ENCODE data around the gene KRTAP10-4. TPM values are rescaled to one million over a fixed set of nuclear protein-coding genes. Genes with fewer than 3 reads are reported as not detected.

The KRTAP10-4 gene
- total and polyA plus RNA-seq, 2 of the 4 experiments (the other 2 are of a cell fraction) = not detected

DNA sequence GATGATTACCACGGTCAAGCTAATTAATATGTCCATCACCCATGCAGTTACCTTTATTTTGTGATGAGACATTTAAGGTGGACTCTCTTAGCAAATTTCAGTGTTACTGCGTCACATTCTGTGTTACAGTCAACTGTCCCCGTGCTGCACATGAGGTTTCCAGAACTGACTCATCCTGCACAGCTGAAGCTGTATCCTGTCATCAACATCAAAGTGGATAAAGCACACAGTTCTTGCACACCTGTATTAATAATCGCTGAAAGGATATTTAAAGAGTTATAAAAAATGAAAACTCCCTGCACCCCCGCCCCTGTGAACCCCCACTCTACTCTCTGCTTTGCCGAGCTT lies 10.2 kb downstream of the KRTAP10-4 start:
- Histone ChIP-seq H2AK5ac (ENCODE audit: low read depth, low read length) (no peak overlapping the region), H2BK5ac (ENCODE audit: low read depth, low read length, poor library complexity, severe bottlenecking) (no peak overlapping the region), H3K4me3 (ENCODE audit: insufficient read depth, low read depth, low read length) (no peak overlapping the region), H2BK20ac (ENCODE audit: low read depth, low read length) (no peak overlapping the region), H3K14ac (replicated peaks; ENCODE audit: low read depth, low read length) (no peak overlapping the region), H3K23ac (ENCODE audit: low read depth, low read length) (no peak overlapping the region), H3K79me1 (ENCODE audit: low read depth in 1 of 2, low read length in 2 of 2) (no peaks in the 10 kb centered on the region), H3K9me3 (ENCODE audit: control insufficient read depth, insufficient read depth, low read length) (peaks cover 6% of the 10 kb centered on the region), H2AK9ac (replicated peaks; ENCODE audit: low read depth, low read length, poor library complexity) (no peak overlapping the region), H3K4ac (ENCODE audit: low read depth, low read length) (no peak overlapping the region), H3K18ac (ENCODE audit: low read depth, low read length) (no peak overlapping the region), H3K9me1 (ENCODE audit: insufficient read depth, low read length) (no peaks in the 10 kb centered on the region), H3K36me3 (ENCODE audit: control insufficient read depth, insufficient read depth, low read length) (no peaks in the 10 kb centered on the region), H3K9ac (ENCODE audit: low read depth, low read length) (no peak overlapping the region), H3K27me3 (ENCODE audit: control insufficient read depth, insufficient read depth, low read length) (peaks cover 3% of the 10 kb centered on the region; the same call in 1 of the 2 replicates), H4K8ac (ENCODE audit: low read depth in 2 of 2, low read length in 2 of 2) (no peak overlapping the region), H3K27ac (ENCODE audit: insufficient read depth, low read length) (no peak overlapping the region), H4K5ac (ENCODE audit: low read depth, low read length) (no peak overlapping the region), H4K20me1 (ENCODE audit: insufficient read depth, low read length) (no peaks in the 10 kb centered on the region), H3K4me2 (ENCODE audit: low read depth, low read length) (no peak overlapping the region), H2BK15ac (ENCODE audit: low read depth, low read length) (no peak overlapping the region), H3K56ac (ENCODE audit: extremely low read depth, insufficient read depth, low read length) (no peak overlapping the region), H3K4me1 (ENCODE audit: control insufficient read depth, insufficient read depth, low read length) (no peaks in the 10 kb centered on the region), H2BK120ac (ENCODE audit: low read depth, low read length) (no peak overlapping the region), H2AFZ (replicated peaks; ENCODE audit: low read length, poor library complexity) (no peak overlapping the region), H4K91ac (ENCODE audit: insufficient read depth, low read depth, low read length) (no peak overlapping the region)
- ChIA-PET POLR2A (ENCODE audit: unreplicated experiment) (no interaction called here), CTCF (no interaction called here)
- WGBS, 2 experiments (ENCODE audit: extremely low coverage in 2 of 2, insufficient read length in 1 of 2) = no CpG with 5 or more reads among the region's 6 CpGs
- intact Hi-C loops (cut with micrococcal nuclease) = no loop called here
- no peak for DNase-seq
- no TSS peak for BruUV-seq (replicated peaks)
- TF ChIP-seq RAD21 (IDR thresholded peaks at IDR 0.05; ENCODE audit: low read length) = no peak
- no peak for TF ChIP-seq FOS (IDR thresholded peaks at IDR 0.05; ENCODE audit: low read depth, low read length)
- no peak for TF ChIP-seq MAZ (IDR thresholded peaks at IDR 0.05; ENCODE audit: borderline replicate concordance, low read depth, low read length)
- TF ChIP-seq RFX5 (IDR thresholded peaks at IDR 0.05; ENCODE audit: low read depth, low read length) = no peak
- no peak for TF ChIP-seq CEBPB (IDR thresholded peaks at IDR 0.05; ENCODE audit: low read depth, low read length)
- TF ChIP-seq MXI1 (IDR thresholded peaks at IDR 0.05; ENCODE audit: borderline replicate concordance, low read depth, low read length) = no peak
- dilution Hi-C loops (cut with HindIII; ENCODE audit: low sequenced_read_pairs, unreplicated experiment) = no loop called here
- no peak for ATAC-seq (ENCODE audit: low read depth)
- in situ Hi-C loops (cut with MboI; ENCODE audit: low sequenced_read_pairs) = no loop called here

All from IMR-90 (cell line).